Heart left ventricle (tissue), 13 donors: Measurements from ENCODE around the gene ARHGEF10L.

ENCODE experiments used
- CTCF ChIP-seq, 12 donors: fragments of 200-600 bp; sonication (generic) in 4 of 12; IDR thresholded peaks; one replicate each; pipeline versions ENCODE4 v1.5.0 to v1.8.0; 2018 to 2022; ENCODE audit warnings: antibody characterized with exemption in 12 of 12, mild to moderate bottlenecking in 5 of 12
- POLR2A ChIP-seq, 2 donors: fragments of 450-650 bp; IDR thresholded peaks; one replicate each; pipeline ENCODE4 v1.6.1; 2017; ENCODE audit warnings: antibody characterized with exemption in 2 of 2, mild to moderate bottlenecking in 2 of 2, moderate library complexity in 2 of 2
- donor health status: ischemic (EF 13 %, LVEDD 7.1; RV severe dilation, severe dysfunction).
- donor health status: DM: no; HTN: yes; CAD: no.
- donor health status: DM: no; HTN: no; CAD: no.
- donor health status: ischemic (EF 25% LVEDD 6.9; RV normal size, moderate dysfunction).
- donor health status: ischemic (EF 25% LVEDD 5.7; RV mildly dilated, moderate dysfunction).
- donor health status: ischemic (EF 35%, LVEDD 5.7; RV mildly dilated, moderate dysfunction).
- donor health status: nonischemic (EF 11% LVEDD 7.7; RV severe dilation, severe dysfunction).
- donor health status: DM: yes; HTN: yes; CAD: no.
- donor health status: PGD.
- donor health status: ischemic (EF 29% LVEDD 5.4; RV normal size, mild dysfunction).
- donor health status: nonischemic (EF 23%, LVEDD 6.1; RV moderate dilation, normal function).

DNA sequence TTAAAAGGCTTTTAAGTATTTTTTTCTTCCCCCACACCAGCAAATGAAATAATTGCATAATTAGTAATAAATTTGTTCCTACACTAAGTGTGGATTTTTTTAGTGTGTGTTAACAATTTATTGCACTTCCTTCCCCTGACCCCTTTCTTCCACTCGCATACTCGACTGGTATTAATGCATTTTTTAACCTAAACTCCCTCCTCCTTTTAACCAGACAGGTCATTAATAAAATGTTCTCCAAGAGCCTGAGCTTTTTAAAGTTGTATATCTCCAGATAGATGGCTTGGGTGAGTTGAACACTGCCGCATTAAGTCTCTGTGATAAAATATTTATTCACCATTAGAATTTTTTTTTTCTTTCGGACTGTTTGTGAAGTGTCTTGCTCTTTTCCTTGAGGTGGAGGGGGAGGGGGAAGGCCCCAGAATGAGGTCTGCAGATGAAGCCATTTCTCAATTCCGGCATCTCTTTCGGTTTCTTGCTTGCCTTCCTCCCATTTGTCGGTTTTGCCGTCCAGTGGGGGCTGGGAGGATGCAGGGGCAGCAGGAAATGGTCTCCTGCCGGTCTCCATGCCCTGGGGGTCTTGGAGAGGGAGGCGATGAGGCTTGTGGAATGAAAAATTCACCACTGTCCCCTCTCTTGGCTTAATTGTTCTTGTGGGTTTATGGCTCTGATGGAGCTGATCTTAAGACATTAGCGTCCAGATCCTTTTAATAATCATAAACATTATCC, 151.6 kb downstream of the ARHGEF10L start:
- TF ChIP-seq CTCF (IDR thresholded peaks at IDR 0.05) (no peak), POLR2A (IDR thresholded peaks at IDR 0.05) (no peak)
